GM12878 (cell line): ENCODE results near the gene EIF4EBP2.

Experiments
- CHD2 ChIP-seq: IDR thresholded peaks from 2 replicates; pipeline ENCODE4 v1.6.1; 2011; ENCODE audit warnings: low read depth, low read length, improper control_type of control experiment, borderline replicate concordance
- ESRRA ChIP-seq: IDR thresholded peaks from 2 replicates; pipeline ENCODE4 v1.6.1; 2012; ENCODE audit warnings: mild to moderate bottlenecking, low read length, improper control_type of control experiment
- MAX ChIP-seq: IDR thresholded peaks from 2 replicates; pipeline ENCODE4 v1.6.1; 2012; ENCODE audit warnings: low read depth, low read length, improper control_type of control experiment
- POLR2AphosphoS5 ChIP-seq: IDR thresholded peaks from 2 replicates; pipeline ENCODE4 v1.6.1; 2011; ENCODE audit warnings: mild to moderate bottlenecking, low read length, inconsistent platforms
- SIX5 ChIP-seq: IDR thresholded peaks from 2 replicates; pipeline ENCODE4 v1.6.1; 2011; ENCODE audit warnings: mild to moderate bottlenecking, low read depth, low read length, moderate library complexity; ENCODE audit not compliant: severe bottlenecking
- TCF7 ChIP-seq: IDR thresholded peaks from 2 replicates; pipeline ENCODE4 v1.6.1; 2014; ENCODE audit warnings: antibody characterized with exemption, borderline replicate concordance

- TF ChIP-seq TCF7 (no peak), POLR2AphosphoS5 (no peak), CHD2 (no peak), MAX (no peak), ESRRA (no peak), SIX5 (no peak)
Observed at GRCh38 chr10:70371846-70372245, 32.1 kb upstream of the EIF4EBP2 start.
